T-helper 9 cell (primary cell): ENCODE results near the gene TBC1D14.

Experiments used
- DNase-seq: peaks from one replicate; pipeline ENCODE4 v3.0.0-alpha.2; 2020

TBC1D14 gene

DNA sequence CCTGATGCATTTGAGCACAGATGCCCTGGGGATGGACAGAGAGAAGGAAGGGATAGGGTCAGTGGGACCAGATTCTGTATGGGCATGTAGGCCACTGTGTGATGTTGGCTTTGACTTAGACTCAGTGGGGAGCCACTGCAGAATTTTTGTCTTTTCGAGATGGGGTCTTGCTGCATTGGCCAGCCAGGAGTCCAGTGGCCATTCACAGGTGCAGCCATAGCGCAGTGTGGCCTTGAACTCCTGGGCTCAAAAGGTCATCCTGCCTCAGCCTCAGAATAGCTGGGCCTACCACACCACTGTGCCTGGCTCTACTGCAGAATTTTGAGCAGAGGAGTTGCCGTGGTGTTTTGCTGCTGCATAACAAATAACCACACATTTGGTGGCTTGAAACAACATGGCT lies 22.8 kb downstream of the TBC1D14 start:
- no peak for DNase-seq

DNA sequence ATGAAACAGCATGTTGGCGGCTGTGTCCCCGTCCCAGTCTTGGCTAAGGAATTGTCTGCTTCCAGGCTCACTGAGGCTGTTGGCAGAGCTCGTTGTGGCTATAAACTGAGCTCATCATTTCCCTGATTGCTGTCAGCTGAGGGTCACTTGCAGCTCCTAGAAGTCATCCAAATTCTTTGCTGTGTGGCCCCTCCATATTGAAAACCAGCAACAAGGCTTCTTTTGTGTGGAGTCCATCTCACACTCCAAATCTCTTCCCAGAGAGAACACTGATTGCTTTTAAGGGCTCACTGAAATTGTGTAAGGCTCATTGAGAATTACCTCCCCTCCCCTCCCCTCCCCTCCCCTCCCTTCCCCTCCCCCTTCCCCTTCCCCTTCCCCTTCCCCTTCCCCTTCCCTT lies 23.3 kb downstream of the TBC1D14 start:
- no peak for DNase-seq

DNA sequence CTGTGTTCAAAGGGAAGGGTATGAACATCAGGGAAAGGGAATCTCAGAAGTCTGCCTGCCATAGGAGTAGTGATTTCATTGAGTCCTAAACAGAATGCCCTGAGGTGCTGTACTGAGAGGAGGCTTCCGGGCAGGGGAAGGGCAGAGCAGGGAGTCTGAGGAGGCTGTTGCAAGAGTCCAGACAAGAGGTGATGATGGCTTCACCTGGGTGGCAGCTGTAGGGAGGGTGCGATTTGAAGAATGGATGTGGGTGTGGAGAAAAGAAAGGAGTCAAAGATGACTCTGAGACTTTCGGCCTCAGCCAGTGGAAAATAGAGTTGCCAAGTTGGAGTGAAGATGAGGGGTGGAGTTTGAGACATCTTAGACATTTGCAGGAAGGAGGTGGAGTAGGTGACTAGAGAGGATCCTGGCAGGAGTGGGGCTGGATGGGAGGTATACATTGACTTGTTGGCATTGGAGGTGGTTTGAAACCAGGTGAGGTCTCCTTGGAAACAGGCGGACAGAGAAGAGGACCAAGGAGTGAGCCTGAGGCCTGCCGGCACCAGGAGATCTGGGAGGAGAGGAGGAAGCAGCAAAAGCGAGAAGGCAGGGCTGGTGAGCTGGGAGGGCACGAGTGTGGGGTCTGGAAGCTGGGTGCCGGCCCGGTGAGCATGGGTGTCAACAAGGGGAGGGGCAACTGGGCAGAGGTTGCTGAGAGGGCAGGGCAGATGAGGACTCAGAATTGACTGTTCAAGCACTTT lies 24.2 kb downstream of the TBC1D14 start:
- DNase-seq, result no peak

DNA sequence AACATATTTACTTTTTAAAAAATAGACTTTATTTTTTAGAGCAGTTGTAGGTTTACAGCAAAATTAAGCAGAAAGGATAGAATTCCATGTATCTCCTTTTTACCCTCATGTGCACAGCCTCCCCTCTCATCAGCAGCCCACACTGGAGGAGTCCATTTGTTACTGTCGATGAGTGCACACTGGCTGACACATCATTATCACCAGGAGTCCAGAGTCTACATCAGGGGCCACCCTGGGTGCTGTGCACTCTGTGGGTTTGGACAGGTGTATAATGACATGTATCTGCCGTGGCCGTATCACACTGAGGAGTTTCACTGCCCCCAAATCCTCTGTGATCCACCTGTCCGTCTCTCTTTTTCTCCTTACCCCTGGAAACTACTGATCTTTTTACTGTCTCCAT lies 26.3 kb downstream of the TBC1D14 start:
- DNase-seq, result no peak

DNA sequence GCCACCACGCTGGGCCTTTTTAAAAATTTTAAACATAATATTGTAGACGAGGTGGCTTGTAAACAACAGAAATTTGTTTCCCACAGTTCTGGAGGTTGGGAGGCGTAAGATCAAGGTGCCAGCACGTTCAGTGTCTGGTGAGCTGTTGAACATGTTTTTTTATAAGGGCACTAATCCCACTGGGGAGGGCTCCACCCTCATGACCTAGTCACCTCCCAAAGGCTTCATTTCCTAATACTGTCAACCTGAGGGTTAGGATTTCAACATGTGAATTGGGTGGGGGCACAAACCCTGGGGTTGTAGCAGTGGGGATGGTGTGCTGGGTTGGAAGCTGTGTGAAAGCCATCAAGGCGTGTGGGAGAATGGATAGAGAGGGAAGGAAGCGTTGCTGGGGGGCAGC lies 27.6 kb downstream of the TBC1D14 start:
- DNase-seq, result no peak

DNA sequence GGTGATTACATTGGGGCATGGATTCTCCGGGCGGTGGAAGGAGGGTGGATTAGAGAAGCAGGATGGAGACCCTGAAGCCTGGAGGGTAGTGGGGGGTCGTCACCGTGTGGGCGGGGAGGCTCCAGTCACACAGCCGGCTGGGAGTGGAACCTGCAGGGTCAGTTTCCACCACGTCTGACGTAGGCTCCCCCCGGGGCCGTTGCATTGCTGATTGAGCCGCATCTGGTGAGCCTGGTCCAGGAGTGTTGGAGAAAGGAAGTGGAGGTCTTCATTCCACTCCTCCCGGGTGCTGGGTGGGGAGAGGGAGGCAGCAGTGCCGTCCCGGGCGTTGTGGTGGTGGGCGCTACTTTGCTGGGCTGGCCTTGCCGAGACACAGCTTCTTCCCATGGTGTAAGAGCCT lies 28.1 kb downstream of the TBC1D14 start:
- DNase-seq, result no peak

DNA sequence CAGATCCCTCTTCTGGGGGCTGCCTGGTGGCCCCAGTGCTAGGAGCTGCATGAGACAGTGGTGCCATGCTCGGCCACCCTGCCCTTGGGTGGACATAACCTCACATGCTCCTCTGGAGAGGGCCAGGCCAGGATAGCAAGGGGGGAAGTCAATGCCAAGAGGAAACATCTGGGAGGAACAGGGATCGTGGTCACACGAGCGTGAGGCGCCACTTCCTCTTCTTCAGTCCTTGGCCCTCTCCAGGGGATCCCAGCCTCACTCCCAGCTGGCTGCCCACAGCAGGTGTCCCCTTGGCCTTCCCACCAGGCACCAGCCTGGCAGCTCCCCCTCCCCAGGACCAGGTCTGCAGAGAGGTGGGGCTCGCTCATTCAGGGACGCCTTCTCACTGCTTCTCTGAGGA lies 28.6 kb downstream of the TBC1D14 start:
- DNase-seq, result no peak

DNA sequence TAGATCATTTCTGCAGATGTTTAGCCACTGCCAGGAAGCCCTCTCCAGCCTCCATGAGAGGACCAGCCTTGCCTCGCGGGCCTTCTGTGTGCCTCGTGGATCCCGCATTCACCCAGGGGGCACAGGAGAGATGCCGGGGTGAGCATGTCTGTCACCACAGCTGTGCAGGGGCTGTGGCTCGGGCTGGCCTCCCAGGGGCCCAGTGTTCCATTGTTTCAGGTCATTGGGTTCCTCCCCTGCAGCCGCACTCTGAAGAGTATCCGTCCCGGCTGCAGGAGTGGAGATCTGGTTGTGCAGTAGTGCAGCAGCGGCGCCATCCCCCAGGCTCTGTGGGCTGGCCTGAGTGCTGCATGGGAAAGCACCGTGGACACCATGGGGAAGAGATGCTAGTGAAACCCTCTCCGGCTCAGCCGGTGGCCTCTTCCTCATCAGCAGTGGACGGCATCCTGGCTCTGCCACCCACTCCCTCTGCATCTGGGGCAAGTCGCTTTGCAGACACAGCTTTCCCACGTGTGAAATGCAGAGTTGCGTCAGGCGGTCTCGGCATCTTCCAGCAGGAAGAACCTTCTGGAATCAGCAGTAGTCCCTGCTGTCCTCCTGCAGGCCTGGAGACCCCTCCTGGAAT lies 29.1 kb downstream of the TBC1D14 start:
- no peak for DNase-seq

DNA sequence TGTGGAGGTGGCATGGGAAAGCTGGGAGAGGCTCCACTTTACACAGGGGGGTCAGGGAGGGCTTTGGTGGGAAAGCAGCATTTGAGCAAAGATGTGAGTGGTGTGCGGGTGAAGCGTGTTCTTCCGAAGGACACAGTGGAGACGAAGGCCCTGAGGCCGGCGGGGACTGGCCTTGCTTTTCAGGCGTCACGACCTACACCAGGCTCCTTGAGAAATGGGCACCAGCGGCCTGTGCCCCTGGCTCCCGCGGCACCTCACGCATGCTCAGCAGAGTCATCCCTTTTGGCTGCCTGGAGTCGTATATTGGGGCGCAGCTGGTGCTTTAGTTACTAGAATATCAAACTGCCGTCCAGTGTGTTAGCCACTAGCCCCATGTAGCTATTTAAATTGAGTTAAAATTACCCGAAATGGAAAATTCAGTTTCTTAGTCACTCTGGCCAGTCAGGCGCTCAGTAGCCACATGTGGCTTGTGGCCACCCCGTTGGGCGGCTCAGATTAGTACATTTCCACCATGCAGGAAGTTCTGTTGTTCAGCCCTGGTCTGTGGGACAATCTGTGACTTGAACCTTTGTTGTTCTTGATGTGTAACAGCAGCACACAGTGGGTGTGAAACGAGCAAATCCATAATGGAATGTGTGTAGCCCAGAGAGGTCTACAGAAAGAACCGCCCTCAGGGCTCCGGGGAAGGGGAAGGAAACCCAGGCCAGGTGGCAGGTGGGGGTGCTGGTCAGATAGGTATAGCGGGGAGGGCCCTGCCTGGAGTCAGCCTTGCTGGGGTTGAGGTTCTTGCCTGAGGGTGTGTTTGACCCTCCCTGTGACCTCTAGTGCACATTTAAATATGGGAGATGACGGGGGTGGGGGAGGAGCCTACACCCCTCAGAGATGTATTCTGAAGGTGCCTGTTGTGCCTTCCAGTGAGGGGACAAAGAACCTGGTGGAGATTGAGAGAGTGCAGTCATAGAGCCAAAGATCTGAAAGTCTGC lies 30.4 kb downstream of the TBC1D14 start:
- no peak for DNase-seq

DNA sequence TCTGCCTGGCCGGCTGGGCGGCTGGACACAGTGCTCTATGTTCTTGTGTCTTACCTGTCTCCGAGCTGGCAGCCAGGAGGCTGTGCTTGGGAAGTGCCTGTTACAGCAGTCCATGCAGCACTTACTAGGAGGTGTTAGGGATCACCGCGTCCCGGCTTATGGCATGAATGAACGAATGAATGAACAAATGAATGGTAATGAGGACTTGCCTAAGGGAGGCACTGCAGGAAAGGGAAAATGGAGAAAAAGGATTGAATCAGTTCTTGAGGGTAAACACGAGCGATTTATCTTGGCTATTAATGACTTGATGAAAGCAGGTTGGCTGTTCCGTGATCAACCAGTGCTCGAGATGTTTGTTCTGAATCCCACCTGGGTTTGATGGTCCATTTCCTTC lies 31.1 kb downstream of the TBC1D14 start:
- no peak for DNase-seq

DNA sequence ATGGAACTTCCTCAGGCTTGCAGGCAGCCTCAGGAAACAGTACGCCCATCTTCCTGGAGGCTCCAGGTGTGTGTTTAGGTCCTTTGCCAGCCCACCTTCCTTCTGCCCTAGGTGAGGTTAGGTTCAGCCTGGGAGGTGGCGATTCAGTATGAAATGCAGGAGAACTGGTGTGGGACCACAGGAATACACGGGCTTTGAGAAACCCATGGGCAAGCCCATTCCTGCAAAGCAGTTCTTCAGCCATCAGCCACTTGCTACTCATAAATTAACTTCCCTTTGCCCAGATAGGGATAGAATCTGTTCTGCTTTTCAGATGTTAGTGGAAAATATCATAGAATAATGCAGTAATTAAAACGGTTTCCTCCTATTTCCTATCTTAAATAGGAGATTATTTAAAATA lies 32.2 kb downstream of the TBC1D14 start:
- no peak for DNase-seq

DNA sequence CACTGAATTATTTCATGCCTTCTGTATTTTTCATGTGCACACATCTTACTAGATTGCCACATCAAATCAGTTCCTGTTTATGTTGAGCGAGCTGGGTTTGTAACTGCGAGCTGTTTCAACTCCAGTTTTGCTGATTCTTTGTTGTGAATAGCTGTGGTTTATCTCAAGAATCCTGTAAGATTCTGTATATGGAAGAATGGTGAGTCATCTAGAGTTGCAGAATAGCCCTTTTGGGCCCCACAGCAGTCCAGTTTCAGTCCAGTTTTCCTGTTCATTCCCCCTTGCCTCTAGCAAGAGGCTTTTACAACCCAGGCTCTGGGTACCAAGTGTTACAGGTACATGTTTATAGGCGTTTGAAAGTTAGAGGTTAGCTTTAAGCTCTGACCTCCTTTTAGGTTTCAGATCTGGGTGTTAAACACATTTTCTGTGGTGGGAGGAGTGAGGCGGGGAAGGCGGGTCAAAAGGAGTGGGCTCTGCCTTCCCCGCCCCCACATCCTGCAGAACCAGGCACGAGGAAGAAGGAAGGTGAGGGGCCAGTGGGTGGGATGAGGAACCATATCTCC lies 32.7 kb downstream of the TBC1D14 start:
- DNase-seq, result peak; percentile 19

DNA sequence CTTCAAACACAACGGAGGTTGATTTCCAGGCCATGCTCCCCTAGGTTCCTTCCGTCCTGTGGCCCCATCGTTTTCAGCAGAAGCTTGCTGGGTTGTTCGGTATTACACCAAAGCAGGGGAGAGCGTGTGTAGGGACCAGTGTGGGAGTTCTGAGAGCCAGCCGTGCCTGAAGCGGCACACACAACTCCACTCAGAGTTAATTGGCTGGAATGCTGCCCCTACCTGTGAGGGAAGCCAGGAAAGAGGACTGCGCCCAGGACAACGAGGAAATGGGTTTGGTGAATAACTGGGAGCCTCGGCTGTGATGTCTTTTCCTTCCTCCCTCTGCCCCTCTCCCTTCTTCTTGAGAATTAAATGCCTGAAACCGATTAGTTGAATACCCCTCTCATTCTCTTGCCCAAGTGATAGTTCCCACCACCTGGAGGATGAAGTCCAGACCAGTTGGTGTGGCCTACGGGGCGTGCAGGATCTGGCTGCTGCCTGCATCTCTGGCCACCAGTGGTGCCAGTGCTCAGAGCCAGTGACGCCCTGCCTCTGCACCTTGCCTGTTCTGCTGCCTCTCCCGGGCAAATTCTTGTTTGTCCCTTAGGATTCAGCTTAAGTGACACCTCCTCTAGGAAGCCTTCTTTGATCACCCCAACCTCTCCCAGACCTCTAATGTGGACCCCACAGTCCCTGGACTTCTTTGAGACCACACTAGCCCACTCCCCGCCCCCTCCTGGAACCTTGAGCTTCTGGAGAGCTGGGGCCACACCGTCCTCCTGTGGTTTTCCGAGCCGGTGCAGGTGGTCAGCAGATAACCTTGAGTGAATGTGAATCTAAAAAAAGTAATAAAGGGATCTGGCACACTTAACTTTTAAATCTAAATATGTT lies 33.6 kb downstream of the TBC1D14 start:
- no peak for DNase-seq

DNA sequence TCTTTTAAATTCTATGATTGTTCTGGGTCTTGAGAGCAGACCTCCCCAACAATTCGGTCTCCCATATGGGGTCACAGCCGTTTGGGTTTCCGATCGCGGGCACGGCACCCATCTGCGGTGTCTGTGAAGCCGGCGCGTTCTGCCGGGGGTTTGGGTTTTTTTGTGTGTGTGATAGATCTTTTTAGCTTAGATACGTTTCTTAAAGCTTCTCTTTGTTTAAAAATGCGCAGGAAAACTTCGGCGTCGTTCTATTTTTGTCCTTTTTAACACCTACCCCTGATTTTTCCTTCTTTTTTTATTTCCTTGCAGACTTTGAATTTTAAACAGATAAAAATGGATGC lies 34.2 kb downstream of the TBC1D14 start:
- no peak for DNase-seq

DNA sequence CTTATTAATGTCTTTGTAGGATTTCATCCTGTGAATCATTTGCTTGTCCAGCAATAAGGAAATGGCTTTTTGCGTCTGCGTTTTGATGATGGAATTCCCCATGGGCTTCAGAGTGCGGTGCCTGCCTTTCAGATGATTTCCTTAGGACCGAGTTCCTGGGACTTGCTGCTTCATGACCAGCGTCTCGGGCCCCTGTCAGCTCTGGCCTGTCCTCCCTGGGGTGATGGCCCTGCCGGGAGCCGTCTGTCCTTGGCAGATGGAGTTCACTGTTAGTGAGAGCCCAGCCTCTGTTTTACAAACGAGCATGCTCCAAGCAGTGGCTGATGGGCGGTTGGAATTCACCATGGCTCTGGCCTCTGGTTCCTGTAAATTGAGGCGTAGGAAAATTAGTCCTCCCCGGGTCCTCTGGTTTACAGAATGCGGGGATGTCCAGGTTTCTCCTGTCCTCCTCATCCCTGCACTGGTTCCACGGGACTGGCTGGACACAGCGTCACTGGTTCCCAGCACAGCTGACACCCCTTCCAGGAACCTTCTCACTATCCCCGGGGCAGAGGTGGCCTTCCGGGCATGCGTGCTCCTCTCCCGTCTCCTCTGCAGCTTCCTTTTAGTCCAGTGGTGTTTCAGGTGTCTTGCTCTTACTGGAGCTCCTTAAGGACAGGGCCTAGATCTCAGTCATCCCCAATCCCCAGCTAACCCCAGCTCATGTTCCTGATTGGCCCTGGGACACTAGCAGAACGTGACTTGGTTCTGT lies 34.9 kb downstream of the TBC1D14 start:
- DNase-seq, result no peak

DNA sequence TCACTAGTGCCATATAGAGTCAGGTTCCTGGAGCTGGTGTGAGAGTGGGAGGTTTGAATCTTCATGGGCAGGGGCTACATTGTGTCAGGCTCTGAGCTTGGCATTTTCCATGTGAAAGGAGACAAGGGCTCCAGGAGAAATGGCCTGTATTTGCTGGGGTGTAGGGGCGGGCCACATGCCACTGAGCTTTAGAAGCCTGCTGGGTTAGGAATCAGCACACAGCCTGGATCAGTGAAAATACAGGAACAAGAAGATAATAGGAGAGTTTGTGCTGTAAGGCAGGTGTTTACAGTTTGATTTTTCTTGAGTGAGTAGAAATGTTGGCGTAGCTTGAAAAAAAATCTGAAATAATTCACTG lies 35.4 kb downstream of the TBC1D14 start:
- DNase-seq, result no peak

DNA sequence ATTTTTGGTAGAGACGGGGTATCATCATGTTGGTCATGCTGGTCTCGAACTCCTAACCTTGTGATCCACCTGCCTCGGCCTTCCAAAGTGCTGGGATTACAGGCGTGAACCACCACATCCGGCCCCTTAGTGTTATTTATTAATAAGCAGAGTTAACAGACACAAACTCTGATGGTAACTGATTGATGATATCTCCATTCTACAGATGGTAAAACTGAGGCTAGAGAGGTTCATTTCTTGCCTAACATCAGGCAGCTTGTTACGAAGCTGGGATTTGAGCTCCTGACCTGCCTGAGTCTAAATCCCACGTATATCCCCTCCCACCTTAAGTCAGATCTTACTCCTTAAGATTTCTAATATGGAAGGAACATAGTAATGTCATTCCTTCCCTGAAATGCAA lies 36.9 kb downstream of the TBC1D14 start:
- DNase-seq, result no peak

DNA sequence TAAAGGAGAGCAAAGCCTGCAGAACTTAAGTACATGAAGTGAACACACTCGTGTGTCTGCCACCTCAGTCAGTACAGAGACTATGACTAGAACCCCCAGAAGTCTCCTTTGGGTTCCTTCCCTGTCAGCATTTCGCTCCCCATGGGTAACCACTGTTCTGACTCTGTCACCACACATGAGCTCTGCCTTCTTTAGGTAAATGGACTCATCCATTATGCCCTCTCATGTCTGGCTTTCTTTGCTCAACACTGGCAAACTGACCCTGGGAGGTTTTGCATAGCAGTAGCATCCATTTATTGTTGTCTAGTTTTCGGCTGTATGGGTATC lies 38.5 kb downstream of the TBC1D14 start:
- DNase-seq, result no peak

DNA sequence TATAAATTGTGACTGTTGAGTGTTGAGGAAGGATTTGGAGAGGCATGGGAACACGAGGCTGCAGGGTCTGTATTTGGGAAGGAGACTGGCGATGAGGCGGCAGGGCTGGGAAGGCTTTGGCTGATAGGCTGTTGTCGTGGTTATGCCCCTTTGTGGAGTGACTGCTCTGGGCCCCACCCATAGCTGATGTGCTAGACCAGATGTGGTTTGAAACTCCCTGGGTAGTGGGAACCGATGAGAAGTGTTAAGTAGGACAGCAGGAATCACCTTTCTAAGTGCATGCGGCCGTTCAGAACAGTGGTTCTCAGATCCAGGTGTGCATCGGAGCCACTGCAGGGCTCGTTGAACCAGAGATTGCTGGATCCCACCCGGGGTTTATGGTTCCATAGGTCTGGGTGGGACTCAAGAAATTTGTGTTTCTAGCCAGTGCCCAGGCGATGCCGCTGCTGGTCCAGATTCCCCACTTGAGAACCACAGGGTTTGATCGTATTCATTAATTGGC lies 42.3 kb downstream of the TBC1D14 start:
- no peak for DNase-seq

DNA sequence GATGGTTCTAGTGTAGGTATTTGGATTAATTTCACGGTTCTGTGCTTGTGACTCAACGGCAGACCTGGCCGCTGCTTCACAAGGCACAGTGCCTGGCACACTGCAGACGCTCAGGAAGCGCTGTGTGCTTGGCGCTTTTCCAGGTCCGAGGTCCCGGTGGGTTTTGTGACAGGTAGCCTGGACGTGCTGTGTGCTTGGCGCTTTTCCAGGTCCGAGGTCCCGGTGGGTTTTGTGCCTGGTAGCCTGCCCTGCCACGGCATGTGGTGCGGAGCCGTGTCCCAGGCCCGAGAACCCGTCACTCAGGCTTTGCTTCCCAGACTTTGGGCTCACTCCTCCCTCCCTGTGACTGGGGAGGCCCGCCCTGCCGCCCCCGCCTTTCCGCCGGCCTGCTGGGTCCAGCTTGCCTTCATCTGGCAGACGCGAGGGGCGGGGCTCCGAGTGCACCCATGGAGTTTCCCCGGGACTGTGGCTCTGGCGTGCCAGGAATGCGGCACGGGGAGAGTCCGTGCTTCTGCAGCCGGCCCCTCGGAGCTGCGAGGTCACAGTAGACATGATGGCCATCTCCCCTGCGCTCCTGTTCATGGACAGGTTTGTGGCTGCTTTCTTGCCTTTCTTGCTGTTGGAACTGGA lies 44.2 kb downstream of the TBC1D14 start:
- DNase-seq, result no peak

DNA sequence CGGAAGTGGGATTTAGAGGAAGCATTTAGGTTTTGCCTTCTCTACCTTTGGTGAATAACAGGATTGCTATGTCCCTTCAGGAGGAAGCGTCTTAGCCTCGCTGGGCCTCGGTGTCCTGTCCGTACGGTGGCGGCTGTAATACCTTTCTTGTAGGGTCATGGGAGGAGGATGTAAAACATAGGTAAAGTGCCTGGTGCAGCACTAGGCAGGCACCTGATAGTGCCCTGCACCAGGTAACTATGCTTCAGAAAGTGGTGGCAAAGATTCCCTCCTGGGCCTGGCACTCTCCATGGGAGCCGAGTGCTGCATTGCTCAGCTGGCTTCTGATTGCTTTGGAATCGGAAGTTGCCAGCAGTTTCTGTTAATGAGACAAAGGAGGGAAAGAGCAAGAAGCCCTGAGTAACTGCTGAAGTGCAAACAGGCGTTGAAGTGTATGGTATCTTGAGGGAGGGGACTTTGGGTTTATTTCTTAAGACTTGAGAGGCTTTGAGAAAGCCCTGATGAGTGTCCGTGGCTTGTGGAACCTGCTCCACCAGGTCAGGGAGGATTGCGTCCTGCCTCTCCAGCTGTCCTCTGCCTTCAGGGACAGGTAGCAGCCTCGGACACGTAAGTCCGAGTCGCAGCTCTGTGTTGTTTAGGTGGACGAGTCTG lies 45.8 kb downstream of the TBC1D14 start:
- DNase-seq, result no peak
